GM19025 (cell line): ENCODE measurements around the gene HEATR9.

Source experiments
- ATAC-seq: cut with Tn5 transposase; IDR thresholded peaks from one replicate; pipeline ENCODE4 v1.9.1; 2021; ENCODE audit warnings: mild to moderate bottlenecking, low read depth, moderate library complexity; ENCODE audit not compliant: unreplicated experiment

HEATR9 gene

GRCh38 chr17:35812456-35812855 lies 56.2 kb downstream of the HEATR9 start:
- no peak for ATAC-seq

DNA sequence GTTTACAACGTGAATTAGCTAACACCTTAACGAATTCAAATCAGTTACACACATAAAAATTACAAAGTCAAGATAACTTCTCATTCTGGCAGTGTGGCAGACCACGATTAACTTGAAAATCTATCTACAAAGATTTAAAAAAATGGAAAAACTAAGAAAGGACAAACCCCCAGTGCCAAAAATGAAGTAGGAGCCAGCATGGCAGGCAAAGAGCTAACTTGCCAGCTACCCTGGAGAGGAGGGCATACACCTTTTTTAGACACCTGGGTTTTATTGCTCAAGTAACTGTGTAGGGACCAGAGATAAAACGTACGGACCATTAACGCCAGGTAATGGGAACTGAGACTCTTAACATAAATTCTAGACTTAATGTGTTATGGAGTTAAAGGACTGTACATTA lies 56.9 kb downstream of the HEATR9 start:
- no peak for ATAC-seq

DNA sequence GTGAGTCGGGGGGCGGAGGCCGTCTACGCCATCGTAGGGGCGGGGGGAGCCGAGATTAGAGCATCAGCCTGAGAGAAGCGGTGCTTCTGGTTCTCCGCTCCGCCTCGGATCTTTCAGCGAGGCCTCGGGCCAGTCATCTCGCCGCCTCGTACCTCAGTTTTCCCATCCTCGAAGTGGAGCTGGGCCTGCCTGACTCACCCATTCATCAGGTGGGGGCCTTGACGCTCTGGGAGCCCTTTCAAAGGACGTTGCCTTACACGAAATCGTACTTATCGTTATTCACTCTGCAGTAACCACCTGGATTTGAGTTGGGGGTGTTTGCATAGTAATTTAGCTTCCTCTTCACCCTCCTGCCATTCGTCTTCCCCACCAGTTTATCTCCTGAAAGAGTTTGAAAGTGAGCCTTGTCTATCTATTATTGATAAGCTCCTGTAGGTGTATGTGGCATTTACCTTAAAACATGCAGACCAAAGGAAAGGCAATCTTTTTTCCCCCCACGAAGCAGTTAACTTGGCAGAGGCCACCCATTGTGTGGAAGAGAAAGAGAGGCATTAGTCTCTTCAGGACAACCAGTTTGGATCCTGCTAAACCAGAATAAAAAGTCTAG lies 58.7 kb downstream of the HEATR9 start:
- ATAC-seq, result no peak

DNA sequence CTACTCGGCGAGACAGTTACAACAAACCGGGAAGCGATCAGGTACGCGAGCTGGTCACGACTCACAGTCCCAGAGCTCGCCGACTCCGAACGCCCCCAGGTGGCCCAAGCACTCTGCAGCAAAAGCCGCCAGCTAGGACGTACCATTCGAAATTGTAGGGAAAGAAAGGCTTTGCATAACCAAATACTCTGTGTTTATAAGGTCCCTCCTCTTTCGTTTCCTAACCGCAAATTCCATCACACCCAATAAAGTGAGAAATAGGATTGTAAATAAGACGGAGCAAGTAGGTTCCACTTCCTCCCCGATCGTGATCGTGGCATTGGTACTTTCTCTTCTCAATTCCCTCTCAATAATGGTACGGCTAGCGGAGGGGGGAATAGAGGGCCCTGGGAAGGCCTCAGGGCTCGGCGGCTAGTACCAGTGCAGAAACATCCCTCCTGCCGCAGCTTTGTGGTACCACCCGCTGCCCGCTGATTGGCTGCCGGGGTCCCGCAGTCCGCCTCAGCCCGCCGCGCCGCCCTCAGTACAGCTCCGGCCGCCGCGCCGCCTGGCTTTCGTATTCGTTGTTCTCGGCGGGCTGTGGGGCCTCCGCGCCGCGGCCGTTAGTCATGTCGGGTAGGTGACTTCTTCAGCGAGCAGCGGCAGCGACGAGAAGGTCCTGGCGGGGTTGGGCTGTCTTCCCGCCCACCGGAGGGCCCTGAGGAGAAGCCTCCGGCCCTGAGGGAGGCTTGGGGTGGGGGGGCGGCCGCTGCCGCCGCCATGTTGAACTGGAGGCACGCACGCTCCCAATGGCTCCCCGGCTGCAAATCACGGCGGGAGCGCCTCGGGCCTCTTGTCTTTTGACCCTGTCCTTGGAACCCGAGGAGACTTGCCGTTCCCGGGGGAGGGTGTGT lies 59.5 kb downstream of the HEATR9 start, which contains the start of gene TAF15:
Gene TAF15, plus strand, starts transcription at position 523 of the 893 bp plus-strand sequence. Its CDS starts 86 bp downstream, at position 609.
- ATAC-seq, result peak; percentile 93

GRCh38 chr17:35808240-35808961 lies 60.3 kb downstream of the HEATR9 start:
- ATAC-seq, result no peak

DNA sequence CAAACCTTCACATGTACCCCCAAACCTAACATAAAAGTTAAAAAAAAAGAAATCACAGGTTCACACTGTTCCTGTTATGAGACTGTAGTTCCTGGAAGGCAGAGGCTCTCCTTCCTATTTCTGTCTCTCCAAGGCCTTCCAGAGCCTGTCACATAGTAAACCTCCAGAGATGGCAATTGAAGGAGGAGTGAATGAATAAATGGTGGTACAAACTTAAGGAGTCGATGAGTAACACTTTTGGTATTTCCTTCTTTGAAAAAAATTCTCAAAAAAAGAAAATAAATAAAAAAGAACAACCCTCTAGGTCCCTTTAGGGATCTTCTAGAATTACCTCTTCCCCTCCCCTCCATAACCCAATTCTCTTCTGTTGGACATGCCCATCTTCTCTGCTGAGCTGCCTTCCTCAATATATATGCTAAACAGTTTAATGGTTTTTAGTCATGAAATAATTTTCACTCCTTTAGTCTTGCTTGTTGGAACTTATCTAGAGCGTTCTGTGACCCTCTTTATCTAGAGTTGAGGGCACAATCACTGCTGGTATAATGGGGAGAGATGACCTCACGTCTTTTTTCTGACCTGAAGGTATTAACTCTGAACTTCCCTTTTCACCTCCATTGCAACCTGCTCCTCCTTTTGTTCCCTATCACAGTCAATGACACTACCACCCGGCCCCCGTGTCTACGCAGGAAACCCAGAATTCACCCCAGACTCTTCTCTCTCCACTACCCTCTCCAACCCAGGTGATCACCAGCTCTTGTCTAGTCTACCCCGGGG lies 61.1 kb downstream of the HEATR9 start:
- no peak for ATAC-seq
